Ovary (tissue), 3 donors: ENCODE results near the gene RGS19.

Source experiments
- CTCF ChIP-seq, 3 donors: fragments of 450-650 bp in 2 of 3; fragments of 200-600 bp in 1 of 3; IDR thresholded peaks; one replicate each; pipeline versions ENCODE4 v1.5.1 to v1.8.0; 2016 to 2022; ENCODE audit warnings: antibody characterized with exemption in 3 of 3, mild to moderate bottlenecking in 1 of 3
- EP300 ChIP-seq: sonication (generic); formaldehyde crosslinking; IDR thresholded peaks from one replicate; pipeline ENCODE4 v1.6.1; 2017; ENCODE audit warnings: antibody characterized with exemption
- POLR2A ChIP-seq: fragments of 450-650 bp; IDR thresholded peaks from one replicate; pipeline ENCODE4 v1.6.1; 2017; ENCODE audit warnings: antibody characterized with exemption, mild to moderate bottlenecking, moderate library complexity
- donor health status: DM: no; HTN: no; CAD: no.

GRCh38 chr20:64084685-64085152 lies 5.4 kb upstream of the RGS19 start:
- TF ChIP-seq CTCF (IDR thresholded peaks at IDR 0.05) (no peak), POLR2A (no peak), EP300 (no peak)
